Activated CD4-positive, alpha-beta T cell treated with anti-CD3 and anti-CD28 coated beads, Interleukin-2, Interleukin-4, amounts not matched to agents 100 ng/mL and 50 ng/mL, durations not matched to agents 16 hours and 8 hours (primary cell): ENCODE results near the gene WSCD2.

ENCODE experiments used
- DNase-seq: peaks from one replicate; pipeline ENCODE4 v3.0.0-alpha.2; 2020; ENCODE audit warnings: low spot score

Gene WSCD2

GRCh38 chr12:108109504-108109903 lies 19.6 kb upstream of the WSCD2 start:
- DNase-seq: no peak

- DNase-seq: no peak
These were observed 19.1 kb upstream of the WSCD2 start for GRCh38 chr12:108109954-108110353.

- DNase-seq: no peak
These were observed 18.2 kb upstream of the WSCD2 start for GRCh38 chr12:108110844-108111243.

GRCh38 chr12:108112832-108113556 lies 16.1 kb upstream of the WSCD2 start:
- no peak for DNase-seq

GRCh38 chr12:108115123-108116121 lies 13.7 kb upstream of the WSCD2 start:
- no peak for DNase-seq

GRCh38 chr12:108116254-108116653 lies 12.8 kb upstream of the WSCD2 start:
- DNase-seq: no peak

- DNase-seq: no peak
These were observed 12.4 kb upstream of the WSCD2 start for GRCh38 chr12:108116699-108117098.

- no peak for DNase-seq
These were observed 11.8 kb upstream of the WSCD2 start for GRCh38 chr12:108117163-108117849.

GRCh38 chr12:108117902-108118301 lies 11.2 kb upstream of the WSCD2 start:
- no peak for DNase-seq

- no peak for DNase-seq
These were observed 9.7 kb upstream of the WSCD2 start for GRCh38 chr12:108119126-108119973.

- DNase-seq: no peak
These were observed 8.9 kb upstream of the WSCD2 start for GRCh38 chr12:108119974-108120862.

- DNase-seq: no peak
These were observed 8.3 kb upstream of the WSCD2 start for GRCh38 chr12:108120863-108121165.

GRCh38 chr12:108121320-108121719 lies 7.8 kb upstream of the WSCD2 start:
- no peak for DNase-seq

- DNase-seq: no peak
These were observed 7.2 kb upstream of the WSCD2 start for GRCh38 chr12:108121728-108122471.

- no peak for DNase-seq
These were observed 6.4 kb upstream of the WSCD2 start for GRCh38 chr12:108122644-108123043.

GRCh38 chr12:108123402-108123801 lies 5.7 kb upstream of the WSCD2 start:
- DNase-seq: no peak

- DNase-seq: no peak
These were observed 4.0 kb upstream of the WSCD2 start for GRCh38 chr12:108125073-108125472.

- no peak for DNase-seq
These were observed 2.9 kb upstream of the WSCD2 start for GRCh38 chr12:108126212-108126611.

GRCh38 chr12:108126990-108127501 lies 2.0 kb upstream of the WSCD2 start:
- DNase-seq: no peak

- no peak for DNase-seq
These were observed 1.4 kb upstream of the WSCD2 start for GRCh38 chr12:108127654-108128053.
